Measurements from ENCODE around the gene PCID2.
"Not testable (repeated sequence)": the region's sequence is repeated elsewhere in the genome, so short reads cannot be mapped to it uniquely, and the experiment has no call there.

Gene PCID2

GRCh38 chr13:113164492-113164891 is 44.0 kb downstream of the PCID2 start:
- Histone ChIP-seq H3F3A (ENCODE audit: control insufficient read depth, insufficient read depth) (peaks cover 20% of the 10 kb centered on the region), H3K9me3 (ENCODE audit: control insufficient read depth, insufficient read depth, low read length) (no peaks in the 10 kb centered on the region), H3K4me1 (ENCODE audit: control insufficient read depth, low read length) (peaks cover 22% of the 10 kb centered on the region), H4K20me1 (ENCODE audit: control insufficient read depth, insufficient read depth, low read depth, low read length) (no peaks in the 10 kb centered on the region), H3K9me2 (replicated peaks; ENCODE audit: control insufficient read depth, low read length) (no peaks in the 10 kb centered on the region), H3K36me3 (ENCODE audit: control insufficient read depth, low read length) (peaks cover 11% of the 10 kb centered on the region), H3K79me2 (ENCODE audit: control insufficient read depth, low read length) (no peaks in the 10 kb centered on the region), H3K27me3 (ENCODE audit: control insufficient read depth, low read length) (no peaks in the 10 kb centered on the region), H3K4me2 (ENCODE audit: low read length) (no peak overlapping the region), H3K4me3 (ENCODE audit: low read length) (no peak overlapping the region), H3K27ac (ENCODE audit: low read depth, low read length) (no peak overlapping the region)
- TF ChIP-seq CTCF (IDR thresholded peaks at IDR 0.05; ENCODE audit: low read depth, low read length, poor library complexity, severe bottlenecking) (no peak), EZH2phosphoT487 (IDR thresholded peaks at IDR 0.05; ENCODE audit: borderline replicate concordance, low read length) (no peak)

- peak overlapping the region; percentile 47 for H3K27ac ChIP-seq (ENCODE audit: low read depth, low read length)
- no peaks in the 10 kb centered on the region for H3K27me3 ChIP-seq (ENCODE audit: control insufficient read depth, low read length)
- H3K79me2 ChIP-seq (ENCODE audit: control insufficient read depth, low read length): no peaks in the 10 kb centered on the region
- no peak overlapping the region for H3K4me3 ChIP-seq (ENCODE audit: low read length)
- H3K9me2 ChIP-seq (replicated peaks; ENCODE audit: control insufficient read depth, low read length): no peaks in the 10 kb centered on the region
- H4K20me1 ChIP-seq (ENCODE audit: control insufficient read depth, insufficient read depth, low read depth, low read length): no peaks in the 10 kb centered on the region
- no peaks in the 10 kb centered on the region for H3K9me3 ChIP-seq (ENCODE audit: control insufficient read depth, insufficient read depth, low read length)
- H3K4me1 ChIP-seq (ENCODE audit: control insufficient read depth, low read length): peaks cover 25% of the 10 kb centered on the region
- H3K4me2 ChIP-seq (ENCODE audit: low read length): peak overlapping the region; percentile 26; the same call in 1 of the 2 replicates
- TF ChIP-seq CTCF (IDR thresholded peaks at IDR 0.05; ENCODE audit: low read depth, low read length, poor library complexity, severe bottlenecking): no peak
- TF ChIP-seq EZH2phosphoT487 (IDR thresholded peaks at IDR 0.05; ENCODE audit: borderline replicate concordance, low read length): no peak
- peaks cover 20% of the 10 kb centered on the region for H3F3A ChIP-seq (ENCODE audit: control insufficient read depth, insufficient read depth)
- H3K36me3 ChIP-seq (ENCODE audit: control insufficient read depth, low read length): 0 out of 2 replicates have a peak, but pooled peaks cover 2% of the 10 kb centered on the region
Measured at GRCh38 chr13:113162783-113163685, 45.4 kb downstream of the PCID2 start.

DNA sequence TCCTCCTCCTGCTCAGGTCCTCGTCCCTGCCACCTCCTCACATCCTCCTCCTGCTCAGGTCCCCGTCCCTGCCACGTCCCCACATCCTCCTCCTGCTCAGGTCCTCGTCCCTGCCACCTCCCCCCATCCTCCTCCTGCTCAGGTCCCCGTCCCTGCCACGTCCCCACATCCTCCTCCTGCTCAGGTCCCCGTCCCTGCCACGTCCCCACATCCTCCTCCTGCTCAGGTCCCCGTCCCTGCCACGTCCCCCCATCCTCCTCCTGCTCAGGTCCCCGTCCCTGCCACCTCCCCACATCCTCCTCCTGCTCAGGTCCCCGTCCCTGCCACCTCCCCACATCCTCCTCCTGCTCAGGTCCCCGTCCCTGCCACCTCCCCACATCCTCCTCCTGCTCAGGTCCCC is 46.5 kb downstream of the PCID2 start:
- H3K4me3 ChIP-seq (ENCODE audit: low read length); H4K20me1 ChIP-seq (ENCODE audit: control insufficient read depth, insufficient read depth, low read depth, low read length); H3K9me3 ChIP-seq (ENCODE audit: control insufficient read depth, insufficient read depth, low read length); H3K4me2 ChIP-seq (ENCODE audit: low read length); H3K79me2 ChIP-seq (ENCODE audit: control insufficient read depth, low read length); H3K36me3 ChIP-seq (ENCODE audit: control insufficient read depth, low read length); H3K9me2 ChIP-seq (replicated peaks; ENCODE audit: control insufficient read depth, low read length); H3K27me3 ChIP-seq (ENCODE audit: control insufficient read depth, low read length); H3K27ac ChIP-seq (ENCODE audit: low read depth, low read length): not testable (repeated sequence)
- peaks cover 28% of the 10 kb centered on the region for H3K4me1 ChIP-seq (ENCODE audit: control insufficient read depth, low read length)
- peaks cover 20% of the 10 kb centered on the region for H3F3A ChIP-seq (ENCODE audit: control insufficient read depth, insufficient read depth)

- H3K27ac ChIP-seq (ENCODE audit: low read depth, low read length): peak overlapping the region; percentile 42
- H3K4me1 ChIP-seq (ENCODE audit: control insufficient read depth, low read length): peaks cover 28% of the 10 kb centered on the region
- no peaks in the 10 kb centered on the region for H3K27me3 ChIP-seq (ENCODE audit: control insufficient read depth, low read length)
- H3F3A ChIP-seq (ENCODE audit: control insufficient read depth, insufficient read depth): peaks cover 20% of the 10 kb centered on the region
- no peaks in the 10 kb centered on the region for H3K9me2 ChIP-seq (replicated peaks; ENCODE audit: control insufficient read depth, low read length)
- H4K20me1 ChIP-seq (ENCODE audit: control insufficient read depth, insufficient read depth, low read depth, low read length): no peaks in the 10 kb centered on the region
- peak overlapping the region; percentile 49 for H3K4me2 ChIP-seq (ENCODE audit: low read length)
- peak overlapping the region; percentile 36 for H3K4me3 ChIP-seq (ENCODE audit: low read length)
- H3K79me2 ChIP-seq (ENCODE audit: control insufficient read depth, low read length): no peaks in the 10 kb centered on the region
- H3K9me3 ChIP-seq (ENCODE audit: control insufficient read depth, insufficient read depth, low read length): no peaks in the 10 kb centered on the region
- H3K36me3 ChIP-seq (ENCODE audit: control insufficient read depth, low read length): no peaks in the 10 kb centered on the region
- TF ChIP-seq EZH2phosphoT487 (IDR thresholded peaks at IDR 0.05; ENCODE audit: borderline replicate concordance, low read length) (no peak), CTCF (IDR thresholded peaks at IDR 0.05; ENCODE audit: low read depth, low read length, poor library complexity, severe bottlenecking) (no peak)
Measured at GRCh38 chr13:113161433-113161832, 47.0 kb downstream of the PCID2 start.

Measured in DOHH2 (cell line).